Measurements from ENCODE around the gene PAWR. TPM values are rescaled to one million over a fixed set of nuclear protein-coding genes. Genes with fewer than 3 reads are reported as not detected.
A peak's percentile ranks its signal among the peaks of the same experiment; 100 is the strongest.

The PAWR gene
- total RNA-seq, 1 donor from 2014 or later = 69.2 TPM

GRCh38 chr12:79560225-79560889 lies 130.4 kb downstream of the PAWR start:
- Histone ChIP-seq H3K36me3 (ENCODE audit: control insufficient read depth, insufficient read depth, low read length) (peaks cover 2% of the 10 kb centered on the region), H3K4me3 (ENCODE audit: low read depth, low read length) (no peak overlapping the region), H3K27me3 (ENCODE audit: control insufficient read depth, insufficient read depth, low read length) (no peaks in the 10 kb centered on the region)
- DNase-seq (ENCODE audit: low read depth) (no peak), FAIRE-seq (no peak)
- TF ChIP-seq, protein P1, sequence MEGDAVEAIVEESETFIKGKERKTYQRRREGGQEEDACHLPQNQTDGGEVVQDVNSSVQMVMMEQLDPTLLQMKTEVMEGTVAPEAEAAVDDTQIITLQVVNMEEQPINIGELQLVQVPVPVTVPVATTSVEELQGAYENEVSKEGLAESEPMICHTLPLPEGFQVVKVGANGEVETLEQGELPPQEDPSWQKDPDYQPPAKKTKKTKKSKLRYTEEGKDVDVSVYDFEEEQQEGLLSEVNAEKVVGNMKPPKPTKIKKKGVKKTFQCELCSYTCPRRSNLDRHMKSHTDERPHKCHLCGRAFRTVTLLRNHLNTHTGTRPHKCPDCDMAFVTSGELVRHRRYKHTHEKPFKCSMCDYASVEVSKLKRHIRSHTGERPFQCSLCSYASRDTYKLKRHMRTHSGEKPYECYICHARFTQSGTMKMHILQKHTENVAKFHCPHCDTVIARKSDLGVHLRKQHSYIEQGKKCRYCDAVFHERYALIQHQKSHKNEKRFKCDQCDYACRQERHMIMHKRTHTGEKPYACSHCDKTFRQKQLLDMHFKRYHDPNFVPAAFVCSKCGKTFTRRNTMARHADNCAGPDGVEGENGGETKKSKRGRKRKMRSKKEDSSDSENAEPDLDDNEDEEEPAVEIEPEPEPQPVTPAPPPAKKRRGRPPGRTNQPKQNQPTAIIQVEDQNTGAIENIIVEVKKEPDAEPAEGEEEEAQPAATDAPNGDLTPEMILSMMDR (IDR thresholded peaks at IDR 0.05; ENCODE audit: insufficient read depth, low read length, severe bottlenecking) = no peak

GRCh38 chr12:79559591-79559990 lies 131.2 kb downstream of the PAWR start:
- TF ChIP-seq, protein P1 (IDR thresholded peaks at IDR 0.05; ENCODE audit: insufficient read depth, low read length, severe bottlenecking) = no peak
- no peak for FAIRE-seq
- DNase-seq (ENCODE audit: low read depth) = no peak
- Histone ChIP-seq H3K36me3 (ENCODE audit: control insufficient read depth, insufficient read depth, low read length) (peaks cover 2% of the 10 kb centered on the region), H3K27me3 (ENCODE audit: control insufficient read depth, insufficient read depth, low read length) (no peaks in the 10 kb centered on the region), H3K4me3 (ENCODE audit: low read depth, low read length) (no peak overlapping the region)

DNA sequence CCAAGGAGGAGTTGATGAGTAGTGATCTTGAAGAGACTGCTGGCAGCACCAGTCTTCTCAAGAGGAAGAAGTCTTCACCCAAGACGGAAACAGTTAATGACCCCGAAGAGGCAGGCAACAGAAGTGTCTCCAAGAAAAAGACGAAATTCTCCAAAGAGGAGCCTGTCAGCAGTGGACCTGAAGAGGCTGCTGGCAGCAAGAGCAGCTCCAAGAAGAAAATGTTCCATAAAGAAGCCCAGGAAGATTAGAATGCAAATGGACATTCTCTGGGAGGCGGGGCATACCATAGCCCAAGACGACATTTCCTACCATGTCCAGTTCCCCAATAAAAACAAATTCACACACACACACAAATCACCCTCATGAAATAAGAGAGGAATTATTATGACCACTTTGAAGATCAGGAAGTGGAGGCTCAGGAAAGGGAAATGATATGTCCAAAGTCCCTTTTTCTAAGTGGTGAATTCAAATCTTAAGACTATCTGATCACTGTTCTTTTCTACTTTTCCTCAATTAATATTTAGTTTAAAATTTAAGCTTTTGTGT lies 131.8 kb downstream of the PAWR start:
- no peak overlapping the region for H3K4me3 ChIP-seq (ENCODE audit: low read depth, low read length)
- TF ChIP-seq, protein P1 (IDR thresholded peaks at IDR 0.05; ENCODE audit: insufficient read depth, low read length, severe bottlenecking) = no peak
- H3K27me3 ChIP-seq (ENCODE audit: control insufficient read depth, insufficient read depth, low read length) = no peaks in the 10 kb centered on the region
- no peak for FAIRE-seq
- DNase-seq (ENCODE audit: low read depth) = no peak
- H3K36me3 ChIP-seq (ENCODE audit: control insufficient read depth, insufficient read depth, low read length) = peaks cover 3% of the 10 kb centered on the region

- no peak for FAIRE-seq
- DNase-seq (ENCODE audit: low read depth) = no peak
- Histone ChIP-seq H3K27me3 (ENCODE audit: control insufficient read depth, insufficient read depth, low read length) (no peaks in the 10 kb centered on the region), H3K36me3 (ENCODE audit: control insufficient read depth, insufficient read depth, low read length) (peaks cover 6% of the 10 kb centered on the region), H3K4me3 (ENCODE audit: low read depth, low read length) (no peak overlapping the region)
- TF ChIP-seq, protein P1 (IDR thresholded peaks at IDR 0.05; ENCODE audit: insufficient read depth, low read length, severe bottlenecking) = no peak
Observed at GRCh38 chr12:79557690-79558315, 133.0 kb downstream of the PAWR start.

- TF ChIP-seq, protein P1 (IDR thresholded peaks at IDR 0.05; ENCODE audit: insufficient read depth, low read length, severe bottlenecking) = peak; percentile 25
- no peak for FAIRE-seq
Observed at GRCh38 chr12:79555028-79555925, 135.5 kb downstream of the PAWR start.

More at GRCh38 chr12:79555028-79555925, 135.5 kb downstream of the PAWR start:
- Histone ChIP-seq H3K27me3 (ENCODE audit: control insufficient read depth, insufficient read depth, low read length) (no peaks in the 10 kb centered on the region), H3K4me3 (ENCODE audit: low read depth, low read length) (no peak overlapping the region), H3K36me3 (ENCODE audit: control insufficient read depth, insufficient read depth, low read length) (peaks cover 6% of the 10 kb centered on the region)
- DNase-seq (ENCODE audit: low read depth) = peak; percentile 28
